ENCODE measurements around the gene BMP15. TPM values are rescaled to one million over a fixed set of nuclear protein-coding genes. Genes with fewer than 3 reads are reported as not detected.

The BMP15 gene
- not detected for total RNA-seq

GRCh38 chrX:50910685-50911176, at the start of gene BMP15:
Gene BMP15 (plus strand): TSS chrX:50910735. CDS start chrX:50910784, 49 bp downstream.
- no peaks in the 10 kb centered on the region for H3K4me1 Mint-ChIP-seq
- no peak within 1 kb of the TSS for H3K4me3 Mint-ChIP-seq
- H3K27me3 Mint-ChIP-seq = no peaks in the 10 kb centered on the region
- no peak within 1 kb of the TSS for H3K27ac Mint-ChIP-seq
- H3K36me3 Mint-ChIP-seq = no peaks in the 10 kb centered on the region
- no peak for DNase-seq
- H3K9me3 Mint-ChIP-seq = no peaks in the 10 kb centered on the region

- no peaks in the 10 kb centered on the region for H3K4me1 Mint-ChIP-seq
- no peaks in the 10 kb centered on the region for H3K36me3 Mint-ChIP-seq
- no peak overlapping the region for H3K4me3 Mint-ChIP-seq
- no peak overlapping the region for H3K27ac Mint-ChIP-seq
- H3K9me3 Mint-ChIP-seq = no peaks in the 10 kb centered on the region
- no peak for DNase-seq
- no peaks in the 10 kb centered on the region for H3K27me3 Mint-ChIP-seq
These were observed 47.1 kb upstream of the BMP15 start for GRCh38 chrX:50863471-50863870.

GRCh38 chrX:50865311-50865710, 45.2 kb upstream of the BMP15 start:
- H3K4me1 Mint-ChIP-seq = no peaks in the 10 kb centered on the region
- H3K27ac Mint-ChIP-seq = no peak overlapping the region
- peaks cover 4% of the 10 kb centered on the region for H3K27me3 Mint-ChIP-seq
- H3K4me3 Mint-ChIP-seq = no peak overlapping the region
- DNase-seq = no peak
- H3K9me3 Mint-ChIP-seq = no peaks in the 10 kb centered on the region
- no peaks in the 10 kb centered on the region for H3K36me3 Mint-ChIP-seq

GRCh38 chrX:50871922-50872453, 38.5 kb upstream of the BMP15 start:
- Mint-ChIP-seq H3K27ac (no peak overlapping the region), H3K36me3 (no peaks in the 10 kb centered on the region), H3K27me3 (peaks cover 7% of the 10 kb centered on the region), H3K4me3 (no peak overlapping the region), H3K4me1 (no peaks in the 10 kb centered on the region), H3K9me3 (no peaks in the 10 kb centered on the region)
- DNase-seq = no peak

- Mint-ChIP-seq H3K9me3 (no peaks in the 10 kb centered on the region), H3K27ac (no peak overlapping the region), H3K36me3 (no peaks in the 10 kb centered on the region)
These were observed 35.7 kb upstream of the BMP15 start for GRCh38 chrX:50874876-50875275.

GRCh38 chrX:50876551-50876950, 34.0 kb upstream of the BMP15 start:
- H3K27me3 Mint-ChIP-seq = peaks cover 3% of the 10 kb centered on the region
- H3K27ac Mint-ChIP-seq = no peak overlapping the region
- peaks cover 7% of the 10 kb centered on the region for H3K4me1 Mint-ChIP-seq
- H3K36me3 Mint-ChIP-seq = no peaks in the 10 kb centered on the region
- H3K9me3 Mint-ChIP-seq = no peaks in the 10 kb centered on the region
- DNase-seq = no peak
- H3K4me3 Mint-ChIP-seq = no peak overlapping the region

More at GRCh38 chrX:50874876-50875275, 35.7 kb upstream of the BMP15 start:
- H3K4me3 Mint-ChIP-seq = no peak overlapping the region
- DNase-seq = no peak
- no peaks in the 10 kb centered on the region for H3K4me1 Mint-ChIP-seq
- H3K27me3 Mint-ChIP-seq = peaks cover 5% of the 10 kb centered on the region

- DNase-seq = no peak
- H3K9me3 Mint-ChIP-seq = no peaks in the 10 kb centered on the region
- H3K27ac Mint-ChIP-seq = no peak overlapping the region
- H3K4me1 Mint-ChIP-seq = peaks cover 7% of the 10 kb centered on the region
- no peaks in the 10 kb centered on the region for H3K27me3 Mint-ChIP-seq
- H3K36me3 Mint-ChIP-seq = no peaks in the 10 kb centered on the region
- no peak overlapping the region for H3K4me3 Mint-ChIP-seq
These were observed 33.2 kb upstream of the BMP15 start for GRCh38 chrX:50877310-50877709.

- no peaks in the 10 kb centered on the region for H3K9me3 Mint-ChIP-seq
- no peak overlapping the region for H3K4me3 Mint-ChIP-seq
- no peak overlapping the region for H3K27ac Mint-ChIP-seq
- no peaks in the 10 kb centered on the region for H3K27me3 Mint-ChIP-seq
- no peaks in the 10 kb centered on the region for H3K36me3 Mint-ChIP-seq
- H3K4me1 Mint-ChIP-seq = peaks cover 7% of the 10 kb centered on the region
- DNase-seq = no peak
These were observed 29.5 kb upstream of the BMP15 start for GRCh38 chrX:50881028-50881427.

- Mint-ChIP-seq H3K9me3 (no peaks in the 10 kb centered on the region), H3K27me3 (peaks cover 8% of the 10 kb centered on the region), H3K4me1 (no peaks in the 10 kb centered on the region), H3K4me3 (no peak overlapping the region), H3K27ac (no peak overlapping the region), H3K36me3 (no peaks in the 10 kb centered on the region)
- no peak for DNase-seq
These were observed 21.7 kb upstream of the BMP15 start for GRCh38 chrX:50888884-50889283.

GRCh38 chrX:50889582-50889981, 21.0 kb upstream of the BMP15 start:
- Mint-ChIP-seq H3K9me3 (no peaks in the 10 kb centered on the region), H3K27me3 (peaks cover 8% of the 10 kb centered on the region), H3K36me3 (no peaks in the 10 kb centered on the region), H3K4me3 (no peak overlapping the region), H3K4me1 (no peaks in the 10 kb centered on the region), H3K27ac (no peak overlapping the region)
- DNase-seq = no peak

GRCh38 chrX:50893047-50893446, 17.5 kb upstream of the BMP15 start:
- Mint-ChIP-seq H3K9me3 (no peaks in the 10 kb centered on the region), H3K4me3 (no peak overlapping the region), H3K36me3 (no peaks in the 10 kb centered on the region), H3K27ac (no peak overlapping the region), H3K27me3 (peaks cover 8% of the 10 kb centered on the region), H3K4me1 (no peaks in the 10 kb centered on the region)
- DNase-seq = no peak

GRCh38 chrX:50893466-50893865, 17.1 kb upstream of the BMP15 start:
- H3K4me3 Mint-ChIP-seq = no peak overlapping the region
- H3K4me1 Mint-ChIP-seq = no peaks in the 10 kb centered on the region
- peaks cover 8% of the 10 kb centered on the region for H3K27me3 Mint-ChIP-seq
- H3K9me3 Mint-ChIP-seq = no peaks in the 10 kb centered on the region
- H3K27ac Mint-ChIP-seq = no peak overlapping the region
- no peak for DNase-seq
- no peaks in the 10 kb centered on the region for H3K36me3 Mint-ChIP-seq

- Mint-ChIP-seq H3K27me3 (no peaks in the 10 kb centered on the region), H3K36me3 (no peaks in the 10 kb centered on the region), H3K27ac (no peak overlapping the region), H3K9me3 (no peaks in the 10 kb centered on the region), H3K4me1 (no peaks in the 10 kb centered on the region), H3K4me3 (no peak overlapping the region)
- no peak for DNase-seq
These were observed 5.2 kb upstream of the BMP15 start for GRCh38 chrX:50905334-50905733.

GRCh38 chrX:50913520-50913919, 3.0 kb downstream of the BMP15 start:
- Mint-ChIP-seq H3K27me3 (no peaks in the 10 kb centered on the region), H3K4me3 (no peak overlapping the region), H3K4me1 (no peaks in the 10 kb centered on the region), H3K9me3 (no peaks in the 10 kb centered on the region), H3K36me3 (no peaks in the 10 kb centered on the region), H3K27ac (no peak overlapping the region)
- DNase-seq = no peak

- no peaks in the 10 kb centered on the region for H3K4me1 Mint-ChIP-seq
- no peak for DNase-seq
- no peaks in the 10 kb centered on the region for H3K36me3 Mint-ChIP-seq
- no peak overlapping the region for H3K4me3 Mint-ChIP-seq
- no peaks in the 10 kb centered on the region for H3K27me3 Mint-ChIP-seq
- H3K27ac Mint-ChIP-seq = no peak overlapping the region
- H3K9me3 Mint-ChIP-seq = no peaks in the 10 kb centered on the region
These were observed 9.6 kb downstream of the BMP15 start for GRCh38 chrX:50920132-50920531.

GRCh38 chrX:50927127-50927526, 16.6 kb downstream of the BMP15 start:
- Mint-ChIP-seq H3K4me1 (no peaks in the 10 kb centered on the region), H3K36me3 (no peaks in the 10 kb centered on the region), H3K4me3 (no peak overlapping the region), H3K27ac (no peak overlapping the region), H3K9me3 (no peaks in the 10 kb centered on the region), H3K27me3 (peaks cover 4% of the 10 kb centered on the region)
- no peak for DNase-seq

Measured in activated naive CD8-positive, alpha-beta T cell treated with anti-CD3 and anti-CD28 coated beads for 36 hours (primary cell).